T-helper 2 cell treated with Interferon-gamma antibody and Interleukin-4, amounts not matched to agents 5 μg/mL and 100 μg/mL, for 36 hours (primary cell): Measurements from ENCODE around the gene GRIN2A.

Experiments
- DNase-seq: peaks from one replicate; pipeline ENCODE4 v3.0.0; 2021; ENCODE audit warnings: low spot score
- H3K27ac Mint-ChIP-seq: one replicate; pipeline ENCODE4 v1.8.0; 2021; ENCODE audit warnings: mild to moderate bottlenecking, mixed read lengths
- H3K27me3 Mint-ChIP-seq: one replicate; pipeline ENCODE4 v1.8.0; 2021; ENCODE audit warnings: low read depth, mixed read lengths
- H3K36me3 Mint-ChIP-seq: one replicate; pipeline ENCODE4 v1.8.0; 2021; ENCODE audit warnings: low read depth, mixed read lengths
- H3K4me1 Mint-ChIP-seq: one replicate; pipeline ENCODE4 v1.8.0; 2021; ENCODE audit warnings: low read depth, mixed read lengths
- H3K4me3 Mint-ChIP-seq: one replicate; pipeline ENCODE4 v1.8.0; 2022; ENCODE audit warnings: mild to moderate bottlenecking, moderate library complexity, mixed read lengths
- H3K9me3 Mint-ChIP-seq: one replicate; pipeline ENCODE4 v1.8.0; 2021; ENCODE audit warnings: mixed read lengths

GRIN2A gene

GRCh38 chr16:10171221-10171620 is 11.0 kb downstream of the GRIN2A start:
- no peak overlapping the region for H3K4me3 Mint-ChIP-seq
- no peak overlapping the region for H3K27ac Mint-ChIP-seq
- no peaks in the 10 kb centered on the region for H3K27me3 Mint-ChIP-seq
- H3K36me3 Mint-ChIP-seq: no peaks in the 10 kb centered on the region
- H3K9me3 Mint-ChIP-seq: no peaks in the 10 kb centered on the region
- no peak for DNase-seq
- no peaks in the 10 kb centered on the region for H3K4me1 Mint-ChIP-seq

DNA sequence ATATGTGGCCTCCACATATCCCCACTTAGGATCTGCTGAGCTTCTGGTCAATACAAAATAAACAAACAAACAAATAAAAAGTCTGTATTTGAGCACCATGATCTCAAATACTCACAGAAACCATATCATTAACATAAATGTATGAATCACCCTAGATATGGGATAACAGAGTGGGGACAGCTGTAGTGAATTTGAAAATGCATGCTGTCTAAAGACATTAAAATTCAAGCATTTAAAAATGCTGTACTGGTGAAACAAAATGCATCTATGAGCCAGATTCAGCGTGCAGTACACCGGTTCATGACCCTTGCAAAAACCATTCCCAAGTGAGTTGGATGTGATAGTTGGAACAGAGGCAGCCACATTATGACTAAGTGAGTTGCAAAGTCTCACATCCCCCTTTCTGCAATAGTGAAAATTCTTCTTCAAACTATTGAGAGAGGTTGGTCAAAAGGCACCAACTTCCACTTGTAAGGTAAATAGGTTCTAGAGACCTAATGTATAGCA is 12.3 kb downstream of the GRIN2A start:
- no peak overlapping the region for H3K4me3 Mint-ChIP-seq
- no peaks in the 10 kb centered on the region for H3K27me3 Mint-ChIP-seq
- no peaks in the 10 kb centered on the region for H3K36me3 Mint-ChIP-seq
- no peaks in the 10 kb centered on the region for H3K4me1 Mint-ChIP-seq
- H3K27ac Mint-ChIP-seq: no peak overlapping the region
- H3K9me3 Mint-ChIP-seq: no peaks in the 10 kb centered on the region
- no peak for DNase-seq

DNA sequence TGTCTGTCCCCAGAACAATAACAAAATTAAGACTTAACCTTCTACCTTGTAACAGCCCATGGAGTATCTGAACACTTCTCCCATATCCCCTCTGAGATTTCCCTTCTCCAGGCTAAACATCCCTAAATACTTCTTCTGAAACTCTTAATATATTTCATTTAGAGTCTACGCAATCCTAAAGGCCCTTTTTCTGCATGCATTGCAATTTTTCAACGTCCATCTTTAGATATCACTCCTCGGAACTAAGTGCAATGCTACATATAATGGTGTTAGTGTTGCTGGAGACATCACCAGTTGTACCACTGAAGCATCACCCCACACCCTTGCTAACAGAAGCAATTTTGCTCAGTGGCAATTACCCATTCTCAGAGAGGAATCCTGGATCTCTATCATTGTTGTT is 13.2 kb downstream of the GRIN2A start:
- no peaks in the 10 kb centered on the region for H3K36me3 Mint-ChIP-seq
- no peak for DNase-seq
- H3K4me3 Mint-ChIP-seq: no peak overlapping the region
- no peaks in the 10 kb centered on the region for H3K4me1 Mint-ChIP-seq
- no peaks in the 10 kb centered on the region for H3K27me3 Mint-ChIP-seq
- no peak overlapping the region for H3K27ac Mint-ChIP-seq
- no peaks in the 10 kb centered on the region for H3K9me3 Mint-ChIP-seq

DNA sequence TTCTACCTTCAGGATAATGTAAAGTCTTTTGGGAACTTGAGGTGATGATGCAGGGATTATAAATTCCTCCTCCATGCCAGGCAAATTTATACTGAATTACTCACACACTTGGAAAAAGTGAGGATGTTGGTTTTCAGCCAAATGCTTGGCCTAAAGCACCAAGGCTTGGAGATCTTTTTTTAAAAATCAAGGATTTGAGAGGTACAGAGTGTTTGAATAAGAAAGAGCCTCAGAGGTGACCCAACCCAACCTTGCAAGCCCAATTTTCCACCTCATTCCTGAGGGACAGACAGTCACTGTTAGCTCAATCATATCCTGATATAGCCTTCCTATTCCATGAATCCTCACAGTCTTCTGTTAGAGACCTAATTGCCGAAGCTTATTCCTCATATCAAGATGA is 14.0 kb downstream of the GRIN2A start:
- Mint-ChIP-seq H3K4me3 (no peak overlapping the region), H3K36me3 (no peaks in the 10 kb centered on the region)

DNA sequence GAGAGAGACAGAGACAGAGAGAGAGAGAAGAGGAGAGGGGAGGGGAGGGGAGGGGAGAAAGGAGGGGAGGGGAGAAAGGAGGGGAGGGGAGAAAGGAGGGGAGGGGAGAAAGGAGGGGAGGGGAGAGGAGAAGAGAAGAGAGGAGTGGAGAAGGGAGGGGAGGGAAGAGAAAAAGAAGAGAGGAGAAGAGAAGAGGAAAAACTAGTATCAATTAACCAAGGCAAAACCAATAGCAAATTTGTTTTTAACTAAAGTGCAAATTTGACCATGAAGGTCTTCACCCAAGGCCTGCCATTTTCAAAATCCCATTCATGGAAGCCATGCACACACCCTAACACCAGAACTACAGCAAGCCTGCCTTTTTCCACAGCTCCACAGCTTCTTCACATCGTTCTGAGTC is 16.6 kb downstream of the GRIN2A start:
- Mint-ChIP-seq H3K4me1 (no peaks in the 10 kb centered on the region), H3K36me3 (no peaks in the 10 kb centered on the region), H3K4me3 (no peak overlapping the region), H3K27ac (no peak overlapping the region), H3K27me3 (no peaks in the 10 kb centered on the region), H3K9me3 (no peaks in the 10 kb centered on the region)
- no peak for DNase-seq

More for the DNA sequence above, 14.0 kb downstream of the GRIN2A start:
- no peak overlapping the region for H3K27ac Mint-ChIP-seq
- H3K27me3 Mint-ChIP-seq: no peaks in the 10 kb centered on the region
- no peak for DNase-seq
- H3K9me3 Mint-ChIP-seq: no peaks in the 10 kb centered on the region
- no peaks in the 10 kb centered on the region for H3K4me1 Mint-ChIP-seq

DNA sequence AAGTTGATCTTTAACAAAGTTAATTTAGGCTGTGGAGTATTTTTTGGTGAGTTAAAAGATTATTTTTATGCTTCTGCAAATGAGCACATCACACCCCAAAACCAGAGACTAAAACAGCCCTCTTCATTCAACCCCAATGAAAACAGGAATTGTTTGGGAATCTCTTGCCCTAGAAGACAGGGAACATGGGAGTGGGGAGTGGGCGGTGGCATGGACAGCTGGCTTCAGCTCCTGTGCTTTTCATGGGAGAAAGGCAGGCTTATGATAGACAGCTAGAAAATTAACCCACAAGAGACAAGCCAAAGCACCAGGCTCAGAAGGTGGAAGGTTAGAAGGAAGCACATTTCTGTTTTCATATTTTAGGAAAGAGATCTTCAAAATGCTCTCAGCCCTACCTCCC is 19.2 kb downstream of the GRIN2A start:
- no peaks in the 10 kb centered on the region for H3K27me3 Mint-ChIP-seq
- no peak overlapping the region for H3K27ac Mint-ChIP-seq
- no peaks in the 10 kb centered on the region for H3K36me3 Mint-ChIP-seq
- no peak overlapping the region for H3K4me3 Mint-ChIP-seq
- H3K9me3 Mint-ChIP-seq: no peaks in the 10 kb centered on the region
- H3K4me1 Mint-ChIP-seq: no peaks in the 10 kb centered on the region
- no peak for DNase-seq

DNA sequence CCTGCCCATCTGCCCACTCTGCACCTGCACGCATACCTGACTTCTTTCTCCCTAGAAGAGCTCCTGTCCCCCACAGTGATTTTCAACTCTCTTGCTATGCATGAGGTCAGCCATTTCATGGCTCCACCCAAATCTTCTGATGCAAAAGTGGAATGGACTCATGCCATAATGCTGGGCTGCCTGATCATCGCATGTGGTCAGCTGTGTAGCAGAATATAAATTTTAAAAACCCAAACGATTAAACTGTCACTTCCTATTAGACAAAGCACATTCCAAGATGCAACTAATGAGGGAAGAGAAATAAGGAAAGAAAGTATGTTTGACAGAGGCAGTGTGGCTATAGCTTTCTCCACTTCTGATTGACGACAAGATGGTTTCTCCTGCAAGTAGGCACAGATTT is 26.1 kb downstream of the GRIN2A start:
- Mint-ChIP-seq H3K36me3 (no peaks in the 10 kb centered on the region), H3K27ac (no peak overlapping the region), H3K4me3 (no peak overlapping the region), H3K27me3 (no peaks in the 10 kb centered on the region), H3K9me3 (no peaks in the 10 kb centered on the region), H3K4me1 (no peaks in the 10 kb centered on the region)
- DNase-seq: no peak

GRCh38 chr16:10154389-10154788 is 27.8 kb downstream of the GRIN2A start:
- no peaks in the 10 kb centered on the region for H3K4me1 Mint-ChIP-seq
- no peaks in the 10 kb centered on the region for H3K27me3 Mint-ChIP-seq
- no peaks in the 10 kb centered on the region for H3K36me3 Mint-ChIP-seq

GRCh38 chr16:10153985-10154384 is 28.2 kb downstream of the GRIN2A start:
- Mint-ChIP-seq H3K36me3 (no peaks in the 10 kb centered on the region), H3K4me3 (no peak overlapping the region), H3K9me3 (no peaks in the 10 kb centered on the region), H3K27ac (no peak overlapping the region), H3K27me3 (no peaks in the 10 kb centered on the region), H3K4me1 (no peaks in the 10 kb centered on the region)
- no peak for DNase-seq

More at GRCh38 chr16:10154389-10154788, 27.8 kb downstream of the GRIN2A start:
- H3K9me3 Mint-ChIP-seq: no peaks in the 10 kb centered on the region
- no peak overlapping the region for H3K27ac Mint-ChIP-seq
- no peak for DNase-seq
- no peak overlapping the region for H3K4me3 Mint-ChIP-seq

- no peaks in the 10 kb centered on the region for H3K36me3 Mint-ChIP-seq
- H3K9me3 Mint-ChIP-seq: no peaks in the 10 kb centered on the region
- no peak for DNase-seq
- H3K27me3 Mint-ChIP-seq: no peaks in the 10 kb centered on the region
- no peak overlapping the region for H3K4me3 Mint-ChIP-seq
- no peaks in the 10 kb centered on the region for H3K4me1 Mint-ChIP-seq
- H3K27ac Mint-ChIP-seq: no peak overlapping the region
Measured at GRCh38 chr16:10151718-10152117, 30.5 kb downstream of the GRIN2A start.

- no peaks in the 10 kb centered on the region for H3K4me1 Mint-ChIP-seq
- H3K4me3 Mint-ChIP-seq: no peak overlapping the region
- no peaks in the 10 kb centered on the region for H3K27me3 Mint-ChIP-seq
- H3K27ac Mint-ChIP-seq: no peak overlapping the region
- no peaks in the 10 kb centered on the region for H3K36me3 Mint-ChIP-seq
- no peak for DNase-seq
- no peaks in the 10 kb centered on the region for H3K9me3 Mint-ChIP-seq
Measured at GRCh38 chr16:10150906-10151305, 31.3 kb downstream of the GRIN2A start.

DNA sequence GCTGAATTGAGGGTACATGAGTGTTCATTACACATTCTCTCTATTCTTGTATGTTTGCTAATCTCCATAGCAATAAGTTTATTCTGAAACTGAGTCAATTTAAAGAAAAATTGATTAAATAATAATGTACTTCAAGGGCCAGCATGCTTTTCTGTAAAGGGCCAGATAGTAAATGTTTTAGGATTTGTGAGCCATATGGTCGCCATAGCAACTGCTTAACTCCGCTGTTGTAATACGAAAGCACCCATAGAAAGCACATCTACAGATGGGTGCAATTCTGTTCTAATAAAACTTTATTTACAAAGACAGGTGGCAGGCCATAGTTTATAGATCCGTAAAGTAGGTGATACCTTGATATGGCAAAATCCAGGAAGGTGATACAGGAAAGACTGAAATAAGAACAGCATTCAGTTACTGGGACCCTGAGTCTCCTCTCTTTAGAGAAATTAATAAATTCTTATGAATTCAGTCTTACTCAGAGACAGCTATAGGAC is 36.6 kb downstream of the GRIN2A start:
- H3K4me3 Mint-ChIP-seq: no peak overlapping the region
- DNase-seq: no peak
- H3K27ac Mint-ChIP-seq: no peak overlapping the region
- H3K27me3 Mint-ChIP-seq: no peaks in the 10 kb centered on the region
- no peaks in the 10 kb centered on the region for H3K4me1 Mint-ChIP-seq
- H3K36me3 Mint-ChIP-seq: no peaks in the 10 kb centered on the region
- H3K9me3 Mint-ChIP-seq: no peaks in the 10 kb centered on the region

GRCh38 chr16:10141671-10142070 is 40.6 kb downstream of the GRIN2A start:
- H3K27me3 Mint-ChIP-seq: no peaks in the 10 kb centered on the region
- H3K4me1 Mint-ChIP-seq: no peaks in the 10 kb centered on the region
- H3K9me3 Mint-ChIP-seq: no peaks in the 10 kb centered on the region
- DNase-seq: no peak
- H3K36me3 Mint-ChIP-seq: no peaks in the 10 kb centered on the region
- H3K4me3 Mint-ChIP-seq: no peak overlapping the region
- H3K27ac Mint-ChIP-seq: no peak overlapping the region

DNA sequence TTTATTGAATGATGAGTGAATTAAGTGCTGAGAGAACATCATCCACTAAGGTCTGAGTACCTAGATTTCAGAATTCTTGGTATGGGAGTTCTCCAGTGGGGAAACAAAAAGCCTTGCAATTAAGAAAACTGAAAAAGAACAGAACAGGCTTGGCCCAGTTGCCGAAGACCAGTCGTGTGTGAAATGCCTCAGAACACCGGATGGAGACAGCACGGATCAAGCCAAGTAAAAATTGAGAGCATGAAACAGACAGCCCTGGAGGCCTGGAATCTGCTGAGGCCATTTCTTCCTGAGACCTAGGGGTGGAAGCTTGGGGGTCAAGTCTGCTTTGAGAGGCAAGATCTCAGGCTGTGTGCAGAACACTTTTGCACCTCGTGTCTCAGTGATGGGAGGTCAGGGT is 43.3 kb downstream of the GRIN2A start:
- Mint-ChIP-seq H3K9me3 (no peaks in the 10 kb centered on the region), H3K27me3 (no peaks in the 10 kb centered on the region), H3K4me3 (no peak overlapping the region), H3K36me3 (no peaks in the 10 kb centered on the region), H3K4me1 (no peaks in the 10 kb centered on the region), H3K27ac (no peak overlapping the region)
- DNase-seq: no peak

GRCh38 chr16:10137341-10137740 is 44.9 kb downstream of the GRIN2A start:
- Mint-ChIP-seq H3K4me1 (no peaks in the 10 kb centered on the region), H3K9me3 (no peaks in the 10 kb centered on the region), H3K4me3 (no peak overlapping the region)

More at GRCh38 chr16:10137341-10137740, 44.9 kb downstream of the GRIN2A start:
- Mint-ChIP-seq H3K27me3 (no peaks in the 10 kb centered on the region), H3K36me3 (no peaks in the 10 kb centered on the region), H3K27ac (no peak overlapping the region)
- no peak for DNase-seq
